NCI-H128 (cell line): ENCODE results near the gene TMEM88.
"Not testable (repeated sequence)": the region's sequence is repeated elsewhere in the genome, so short reads cannot be mapped to it uniquely, and the experiment has no call there.

Experiments
- DNase-seq: peaks from one replicate; lab custom pipeline; 2025; ENCODE audit not compliant: unreplicated experiment; lab: John Stamatoyannopoulos, UW

TMEM88 gene

DNA sequence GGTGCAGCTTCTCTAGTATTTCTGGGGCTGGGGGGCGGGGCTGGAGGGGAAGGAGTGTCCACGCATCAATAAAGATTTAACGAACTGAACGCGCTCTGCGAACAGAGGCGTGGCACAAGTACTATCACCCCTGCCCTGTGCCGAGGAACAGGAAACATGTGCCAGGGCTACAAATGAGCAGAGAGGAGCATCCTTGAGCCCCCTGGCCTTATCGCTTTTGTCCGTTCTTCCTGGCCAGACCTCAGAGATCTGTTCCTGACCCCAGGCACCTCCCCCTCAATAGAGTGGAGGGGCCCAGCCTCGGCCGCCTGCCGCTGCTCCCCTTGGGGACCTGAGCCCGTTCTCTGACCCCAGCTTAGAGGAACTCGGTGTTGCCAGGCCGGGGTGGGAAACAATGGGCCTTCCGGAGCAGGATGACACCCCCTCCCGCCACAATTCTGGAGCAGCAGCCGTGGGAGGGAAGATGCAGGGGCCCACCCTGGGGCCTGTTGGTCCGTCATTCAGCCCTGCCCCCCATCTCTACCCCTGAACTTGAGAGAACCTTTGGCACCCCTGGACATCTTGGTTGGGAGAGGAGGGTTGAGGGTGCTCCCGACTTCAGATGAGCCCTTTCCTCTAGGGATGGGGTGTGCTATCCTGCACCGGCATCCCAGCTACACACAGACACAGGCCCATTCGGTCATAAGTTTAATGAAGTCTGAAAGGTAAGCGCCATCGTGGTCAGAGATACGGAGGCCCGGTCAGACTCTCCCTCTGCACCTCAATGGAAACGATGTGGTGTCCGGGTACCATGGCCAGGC lies 1.3 kb downstream of the TMEM88 start:
- no peak for DNase-seq

DNA sequence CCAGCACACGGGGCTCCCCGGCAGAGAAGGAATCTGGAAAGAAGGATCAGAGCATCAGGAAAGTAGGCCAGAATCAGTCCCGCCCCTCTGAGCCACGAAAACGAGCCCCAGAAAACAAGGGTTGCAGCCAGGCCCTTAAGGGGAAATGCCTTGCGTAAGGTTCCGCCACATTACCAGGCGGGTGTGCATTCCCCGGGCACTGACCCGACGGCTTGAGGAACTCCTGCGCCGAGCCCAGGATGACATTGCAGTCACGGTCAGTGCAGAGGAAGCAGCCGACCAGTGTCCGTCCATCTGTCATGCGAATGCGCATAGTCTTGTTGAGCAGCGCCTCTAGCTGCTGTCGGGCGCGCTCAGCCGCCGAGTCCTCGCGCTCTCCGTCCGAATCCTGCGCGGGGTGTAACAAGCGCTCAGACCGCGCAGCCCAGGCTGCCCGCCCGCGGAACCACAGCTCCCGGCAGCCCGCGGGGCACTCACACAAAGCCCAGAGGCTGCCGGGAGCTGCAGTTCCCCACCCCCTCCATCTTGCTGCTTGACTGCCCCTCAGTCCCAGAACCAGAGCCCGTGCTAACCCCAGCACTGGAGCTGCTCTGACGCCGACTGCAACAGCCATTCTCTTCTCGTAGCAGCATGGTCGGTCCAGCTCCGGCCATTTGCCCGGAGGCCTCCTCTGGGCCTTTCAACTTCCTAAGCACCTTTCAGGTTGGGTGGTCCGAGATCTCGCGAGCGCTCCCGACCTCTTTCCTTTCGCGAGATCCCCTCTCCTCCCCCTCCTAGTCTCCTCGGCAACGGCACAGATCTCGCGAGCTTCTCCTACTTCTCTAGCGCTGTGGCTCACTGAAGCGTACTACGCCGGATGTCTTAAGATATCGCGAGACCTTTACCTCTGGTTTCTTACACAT lies 2.2 kb downstream of the TMEM88 start, which contains the start of gene NAA38:
Gene NAA38 (minus strand): TSS at position 749 of the 902 bp plus-strand sequence. CDS start 96 bp downstream, at position 653.
- peak; percentile 90 for DNase-seq

DNA sequence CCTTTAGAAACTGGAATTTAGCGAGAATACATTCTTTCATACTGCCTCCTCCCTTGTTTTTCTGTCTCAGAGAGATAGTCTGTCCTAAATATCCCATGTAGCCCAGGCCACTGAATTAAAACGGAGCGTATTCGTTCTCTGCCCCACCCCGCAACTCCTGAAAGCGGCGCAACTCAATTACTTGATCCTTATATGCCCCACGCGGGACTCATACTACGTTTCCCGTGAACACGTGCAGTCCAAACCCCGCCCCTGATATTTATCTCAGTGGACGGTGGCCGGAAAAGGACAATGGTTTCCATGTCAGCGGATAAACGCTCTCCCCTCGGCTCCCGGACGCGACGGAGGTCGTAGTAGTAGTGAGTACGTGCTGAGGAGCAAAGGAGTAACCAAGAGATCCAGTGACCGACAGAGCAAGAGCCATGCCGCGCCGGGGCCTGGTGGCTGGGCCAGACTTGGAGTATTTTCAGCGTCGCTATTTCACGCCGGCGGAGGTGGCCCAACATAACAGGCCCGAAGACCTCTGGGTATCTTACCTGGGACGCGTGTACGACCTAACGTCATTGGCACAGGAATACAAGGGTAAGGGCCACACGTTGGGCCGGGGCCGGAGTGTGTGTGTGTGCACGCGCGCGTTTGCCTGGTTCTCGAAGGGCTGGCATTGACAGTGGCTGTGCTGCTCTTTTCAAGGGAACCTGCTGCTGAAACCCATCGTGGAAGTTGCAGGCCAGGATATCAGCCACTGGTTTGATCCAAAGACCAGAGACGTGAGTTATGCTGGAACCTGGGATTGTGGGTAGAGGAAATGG lies 3.1 kb downstream of the TMEM88 start, which contains the start of gene CYB5D1:
Gene CYB5D1 (plus strand): TSS at position 291 of the 809 bp plus-strand sequence. CDS start 132 bp downstream, at position 423.
- peak; percentile 79 for DNase-seq

DNA sequence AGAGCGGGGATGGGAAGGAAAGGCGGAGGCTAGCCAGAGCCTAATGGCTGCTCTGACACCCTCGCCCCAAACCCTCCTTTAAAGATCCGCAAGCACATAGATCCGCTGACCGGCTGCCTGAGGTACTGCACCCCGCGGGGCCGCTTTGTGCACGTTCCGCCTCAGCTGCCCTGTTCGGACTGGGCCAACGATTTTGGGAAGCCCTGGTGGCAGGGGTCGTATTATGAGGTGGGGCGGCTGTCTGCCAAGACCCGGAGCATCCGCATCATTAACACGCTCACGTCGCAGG lies 3.6 kb downstream of the TMEM88 start:
- no peak for DNase-seq

DNA sequence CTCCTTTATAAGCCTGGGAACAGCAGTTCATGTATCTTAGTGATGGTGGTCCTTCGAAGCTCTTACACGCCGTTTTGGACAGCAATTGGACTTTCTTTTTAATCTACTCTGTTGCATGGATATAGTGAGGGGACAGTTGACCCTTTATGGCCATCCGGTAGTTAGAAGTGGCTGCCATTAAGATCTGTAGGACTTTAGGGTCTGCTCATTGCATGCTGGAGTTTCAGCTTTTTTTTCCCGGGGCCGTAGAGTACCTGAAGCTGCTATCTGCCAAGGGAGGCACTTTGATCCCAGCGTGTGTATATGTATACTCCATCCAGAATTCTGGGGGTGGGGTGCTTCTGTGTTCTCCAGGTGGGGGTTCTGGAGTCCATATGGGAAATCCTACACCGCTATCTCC lies 4.2 kb downstream of the TMEM88 start:
- no peak for DNase-seq

DNA sequence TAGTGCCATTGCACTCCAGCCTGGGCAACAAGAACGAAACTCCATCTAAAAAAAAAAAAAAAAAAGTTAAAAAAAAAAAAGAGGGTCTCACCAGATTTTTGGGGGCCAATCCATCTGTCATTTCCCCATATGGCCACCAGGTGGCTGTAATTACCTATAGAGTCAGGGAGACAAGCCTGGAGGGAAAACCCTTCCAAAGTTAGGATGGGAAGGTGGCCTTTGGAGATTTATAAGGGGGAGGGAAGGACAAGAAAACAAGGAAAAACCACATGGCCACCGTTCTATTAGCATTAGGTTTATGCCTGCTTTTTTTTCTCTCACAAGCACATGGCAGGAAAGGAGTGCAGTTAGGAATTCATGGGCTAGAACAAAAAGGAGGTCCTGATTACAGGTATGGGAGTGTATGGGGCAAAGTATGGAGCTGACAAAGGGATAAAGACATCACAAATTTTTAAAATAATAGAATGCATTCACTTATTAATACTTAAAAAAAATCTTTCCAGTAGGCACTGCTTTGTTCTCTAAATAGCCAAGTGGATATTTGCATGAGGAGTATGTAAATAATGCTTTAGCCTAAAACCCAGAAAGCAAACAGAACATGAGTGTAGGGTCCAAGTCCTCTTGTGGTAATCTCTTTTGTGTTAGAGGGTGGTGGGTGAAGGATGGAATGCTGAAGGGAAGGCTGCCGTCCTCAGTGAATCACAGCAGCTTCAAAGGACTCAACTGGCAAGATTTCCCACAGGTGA lies 8.0 kb downstream of the TMEM88 start:
- DNase-seq = peak; percentile 27

DNA sequence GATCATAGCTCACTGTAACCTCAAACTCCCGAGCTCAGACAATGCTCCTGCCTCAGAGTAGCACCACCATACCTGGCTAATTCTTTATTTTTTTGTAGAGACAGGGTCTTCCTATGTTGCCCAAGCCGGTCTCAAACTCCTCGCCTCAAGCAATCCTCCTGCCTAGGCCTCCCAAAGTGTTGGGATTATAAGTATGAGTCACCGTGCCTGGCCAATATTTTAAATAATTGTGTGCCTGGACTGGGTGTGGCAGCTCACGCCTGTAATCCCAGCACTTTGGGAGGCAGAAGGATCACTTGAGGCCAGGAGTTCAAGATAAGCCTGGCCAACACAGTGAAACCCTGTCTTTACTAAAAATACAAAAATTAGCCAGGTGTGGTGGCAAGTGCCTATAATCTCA lies 9.5 kb downstream of the TMEM88 start:
- DNase-seq = not testable (repeated sequence)

DNA sequence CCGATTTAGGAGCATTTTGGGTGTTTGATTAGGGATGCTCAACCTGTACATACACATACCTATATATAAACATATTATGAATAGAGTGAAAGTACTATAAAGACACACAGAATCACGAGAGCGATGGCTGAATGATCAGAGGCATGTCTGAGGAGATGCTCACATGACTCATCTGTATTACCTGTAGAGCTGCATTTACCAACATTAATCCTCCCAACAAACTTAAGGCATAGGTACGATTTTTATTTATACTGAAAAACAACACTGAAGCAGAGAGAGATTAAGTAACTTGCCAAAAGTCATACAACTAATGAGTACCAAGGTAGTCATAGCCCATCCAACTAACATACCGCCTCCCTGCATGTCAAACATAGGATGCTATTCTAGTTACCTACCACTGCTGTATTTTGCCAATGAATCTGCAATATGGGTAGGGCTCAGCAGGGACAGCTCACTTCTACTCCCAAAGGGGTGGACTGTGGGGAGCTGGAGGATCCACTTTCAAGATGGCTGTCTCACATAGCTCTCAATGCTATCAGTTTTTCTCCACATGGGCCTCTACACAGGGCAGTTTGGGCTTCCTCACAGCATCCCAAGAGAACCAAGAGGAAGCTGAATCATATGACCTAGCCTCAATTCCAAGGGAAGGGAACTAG lies 10.3 kb downstream of the TMEM88 start:
- DNase-seq = no peak

DNA sequence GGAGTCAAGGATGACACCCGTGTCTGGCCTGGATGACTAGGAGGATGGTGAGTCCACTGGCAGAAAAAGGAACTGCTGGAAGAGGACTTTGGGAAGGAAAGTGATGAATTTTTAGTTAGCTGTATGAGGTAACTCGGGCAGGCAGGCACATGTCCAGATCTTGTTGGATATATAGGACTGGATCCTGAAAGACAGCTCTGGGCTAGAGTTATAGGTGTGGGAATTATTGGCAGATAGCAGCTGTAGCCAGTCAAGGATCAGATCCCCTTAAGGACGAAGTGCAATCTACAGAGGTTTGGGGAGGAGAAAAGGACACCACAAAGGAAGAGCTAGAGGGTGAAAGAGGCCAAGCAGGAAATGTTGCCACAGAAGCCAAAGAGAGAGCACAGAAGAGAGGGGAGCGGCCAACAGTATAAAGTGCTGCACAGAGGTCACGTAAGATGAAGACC lies 13.0 kb downstream of the TMEM88 start:
- DNase-seq = no peak

DNA sequence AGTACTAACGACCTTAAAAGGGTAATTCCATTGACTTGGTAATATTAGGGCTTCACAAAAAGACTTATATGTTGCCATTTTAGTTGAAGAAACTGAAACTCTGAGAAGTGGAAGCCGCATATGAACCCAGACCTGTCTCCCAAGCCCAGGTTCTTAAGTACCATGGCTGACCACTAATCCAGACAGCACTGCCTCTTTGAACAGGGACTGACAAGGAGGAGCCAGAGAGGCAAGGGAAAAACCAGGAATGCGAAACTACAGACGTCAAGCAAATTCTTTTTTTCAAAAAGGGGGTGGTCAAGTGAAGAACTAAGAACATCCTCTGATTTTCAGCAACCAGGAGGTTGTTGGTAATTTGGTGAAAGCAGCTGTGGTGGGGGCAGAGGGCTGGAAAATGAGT lies 18.2 kb downstream of the TMEM88 start:
- no peak for DNase-seq

DNA sequence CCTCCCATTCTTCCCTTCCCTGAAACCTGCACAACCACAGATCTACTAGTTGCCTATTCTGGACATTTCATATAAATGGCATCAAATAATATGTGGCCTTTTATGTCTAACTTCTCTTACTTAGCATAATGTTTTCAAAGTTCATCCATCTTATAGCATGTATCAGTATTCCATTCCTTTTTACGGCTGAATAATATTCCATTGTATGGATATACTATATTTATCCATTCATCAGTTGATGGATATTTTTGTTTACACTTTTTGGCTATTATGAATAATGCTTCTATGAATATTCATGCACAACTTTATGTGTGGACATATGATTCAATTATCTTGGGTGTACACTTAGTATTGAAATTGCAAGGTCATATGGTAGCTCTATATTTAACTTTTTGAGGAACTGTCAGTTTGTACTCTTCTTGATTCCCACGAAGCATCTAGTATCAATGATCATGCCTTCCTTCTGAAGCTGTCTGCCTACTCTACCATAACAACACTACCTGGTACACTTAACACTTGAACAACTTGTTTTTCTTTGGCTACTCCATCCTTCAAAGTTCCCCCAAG lies 21.0 kb downstream of the TMEM88 start:
- no peak for DNase-seq

DNA sequence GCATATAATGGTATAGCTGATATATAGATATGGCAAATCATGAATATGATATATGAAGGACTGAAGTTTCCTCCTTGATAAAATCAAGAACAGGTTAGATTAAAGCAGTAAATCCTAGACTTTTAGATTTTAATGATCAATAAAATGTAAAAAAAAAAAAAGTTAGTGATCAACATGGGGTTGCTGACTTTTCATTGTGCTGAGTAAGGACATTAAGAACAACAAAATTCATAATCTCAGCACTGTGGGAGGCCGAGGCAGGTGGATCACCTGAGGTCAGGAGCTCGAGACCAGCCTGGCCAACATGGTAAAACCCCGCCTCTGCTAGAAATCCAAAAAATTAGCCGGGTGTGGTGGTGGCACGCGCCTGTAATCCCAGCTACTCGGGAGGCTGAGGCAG lies 23.4 kb downstream of the TMEM88 start:
- DNase-seq = no peak

DNA sequence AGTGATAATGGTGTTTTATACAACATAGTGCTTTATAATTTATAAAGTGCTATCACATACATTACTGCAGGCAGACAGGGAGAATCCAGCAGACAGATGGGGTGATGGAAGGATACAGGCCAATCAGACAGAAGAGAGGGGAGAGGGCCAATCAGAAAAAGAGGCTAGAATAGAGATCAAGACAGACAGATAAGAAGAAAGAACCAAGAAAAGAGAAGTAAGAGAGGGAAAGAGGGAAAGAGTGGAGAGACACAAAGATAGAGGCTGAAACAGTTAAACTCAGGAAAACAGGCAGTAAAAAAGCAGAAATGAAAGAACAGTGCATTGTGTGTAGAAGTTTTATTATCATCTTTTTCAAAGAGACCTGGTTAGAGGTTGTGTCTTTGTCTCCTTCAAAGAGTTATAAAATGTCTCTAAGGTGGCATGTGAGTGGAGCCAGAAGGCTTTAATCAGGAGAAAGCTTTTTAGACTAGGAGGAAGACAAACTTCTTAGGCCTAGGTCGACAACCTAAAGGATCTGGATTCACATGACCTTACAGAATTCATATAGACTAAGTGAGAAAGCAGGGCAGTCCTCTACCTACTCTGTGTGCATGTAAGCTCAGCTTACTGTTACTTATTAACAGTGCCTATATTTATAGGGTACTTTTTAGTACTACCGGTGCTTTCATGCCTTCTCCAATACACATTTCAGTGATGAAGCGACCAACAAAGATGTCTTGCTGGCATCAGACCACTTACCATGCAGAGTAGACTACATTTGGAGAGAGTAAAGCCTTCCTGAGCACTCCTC lies 25.4 kb downstream of the TMEM88 start:
- DNase-seq = no peak

DNA sequence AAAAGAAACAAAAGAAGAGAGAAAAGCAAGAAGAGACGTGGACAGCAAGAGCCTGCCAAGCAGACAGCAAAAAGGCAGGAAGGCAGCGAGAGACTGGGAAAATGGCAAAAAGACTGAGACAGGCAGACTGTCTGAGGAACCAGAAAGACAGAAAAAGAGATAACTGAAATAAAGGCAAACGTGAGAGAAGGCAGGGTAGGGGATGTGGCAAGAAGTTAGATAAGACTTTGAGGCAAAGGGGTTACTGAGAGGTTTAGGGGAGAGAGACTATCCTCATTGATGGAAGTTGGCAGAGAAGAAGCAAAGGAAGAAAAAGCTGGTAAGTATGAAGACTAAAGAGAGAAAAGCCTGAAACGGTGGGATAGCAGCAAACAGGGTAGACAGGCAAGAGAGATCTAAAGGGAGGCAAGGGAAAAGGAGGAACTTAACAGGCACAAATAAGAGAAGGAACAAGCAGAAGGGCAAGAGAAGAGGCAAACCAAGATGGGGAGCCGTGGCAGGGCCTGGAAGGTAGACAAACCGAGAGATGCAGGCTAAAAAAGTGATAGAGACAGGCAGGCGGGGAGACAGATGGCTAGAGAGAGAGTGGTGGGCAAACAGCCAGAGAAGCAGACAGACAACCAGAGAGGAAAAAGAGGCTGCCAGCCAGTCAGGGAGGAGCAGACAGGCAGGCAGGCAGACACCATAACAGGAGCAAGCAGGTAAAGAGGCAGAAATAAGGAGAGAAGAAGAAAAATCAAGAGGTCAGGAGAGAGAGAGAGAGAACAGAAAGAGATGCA lies 26.6 kb downstream of the TMEM88 start:
- no peak for DNase-seq

DNA sequence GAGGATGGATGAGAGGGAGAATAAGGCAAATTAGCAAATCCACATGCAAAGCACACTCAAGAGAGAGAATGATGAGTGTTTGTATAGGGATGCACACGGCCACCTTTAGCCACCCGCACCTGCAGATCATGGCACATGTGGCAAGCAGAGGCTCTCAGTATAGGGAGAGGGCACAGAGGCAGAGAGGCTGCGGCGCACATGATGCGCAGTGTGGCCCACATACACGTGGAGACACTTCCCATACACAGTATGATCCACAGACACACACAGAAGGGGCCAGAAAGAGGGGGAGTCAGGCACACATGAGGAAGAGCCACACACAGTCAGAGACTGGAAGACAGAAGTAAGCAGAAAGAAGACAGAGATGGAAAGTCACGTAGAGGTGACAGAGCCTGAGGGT lies 27.2 kb downstream of the TMEM88 start:
- no peak for DNase-seq

DNA sequence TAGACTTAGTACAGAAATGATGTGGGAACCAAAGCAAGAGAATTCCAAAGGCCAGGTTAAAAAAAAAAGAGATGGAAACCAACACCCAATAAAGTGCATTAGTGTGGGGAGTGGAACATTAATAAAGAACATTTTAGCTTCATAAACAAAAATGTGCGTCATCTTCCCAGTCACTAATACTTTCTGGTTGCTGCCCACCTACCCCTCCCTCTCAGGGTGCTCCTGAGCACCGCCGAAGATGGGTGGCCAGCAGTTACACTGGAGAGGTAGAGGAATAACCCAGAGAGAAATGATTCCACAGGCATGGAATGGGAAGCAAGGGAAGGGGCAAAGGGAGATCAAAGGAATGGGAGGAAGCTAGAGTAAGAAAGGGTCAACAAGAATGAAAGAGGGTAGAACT lies 27.8 kb downstream of the TMEM88 start:
- no peak for DNase-seq

DNA sequence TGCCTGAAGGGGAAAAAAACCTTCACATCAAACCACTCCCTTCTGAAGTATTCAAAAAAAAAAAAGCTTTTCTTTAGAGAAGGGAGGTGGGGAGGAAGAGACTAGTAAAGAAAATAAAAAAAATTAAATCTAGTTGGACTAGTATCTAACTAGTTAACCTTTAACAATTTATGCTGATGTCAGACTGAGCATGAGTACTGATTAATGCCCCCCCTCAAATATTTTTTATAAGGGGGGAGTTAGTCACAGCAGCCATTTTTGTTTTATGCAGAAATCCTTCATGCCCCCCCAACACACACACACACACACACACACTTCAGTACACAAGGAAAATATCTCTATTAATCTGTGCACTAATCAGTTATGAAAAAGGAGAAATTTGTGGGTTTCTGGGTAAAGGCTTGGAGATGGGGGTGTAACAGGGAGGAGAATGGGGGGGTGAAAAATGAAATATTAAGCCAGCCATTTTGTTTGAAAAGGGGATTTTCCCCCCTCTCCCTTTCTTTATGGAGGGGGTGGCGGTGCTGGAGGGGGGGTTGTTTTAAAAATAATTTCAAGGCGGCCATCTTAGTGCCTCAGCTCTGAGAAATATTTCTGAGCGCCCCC lies 29.0 kb downstream of the TMEM88 start:
- no peak for DNase-seq
